NOMO-1 treated with dmso at 0.1 percent for 144 hours (cell line): ENCODE results near the gene EVI5.
A peak's percentile ranks its signal among the peaks of the same experiment; 100 is the strongest.

Source experiments
- DNase-seq: peaks from one replicate; lab custom pipeline; 2025; ENCODE audit not compliant: unreplicated experiment; lab: John Stamatoyannopoulos, UW

Gene EVI5

DNA sequence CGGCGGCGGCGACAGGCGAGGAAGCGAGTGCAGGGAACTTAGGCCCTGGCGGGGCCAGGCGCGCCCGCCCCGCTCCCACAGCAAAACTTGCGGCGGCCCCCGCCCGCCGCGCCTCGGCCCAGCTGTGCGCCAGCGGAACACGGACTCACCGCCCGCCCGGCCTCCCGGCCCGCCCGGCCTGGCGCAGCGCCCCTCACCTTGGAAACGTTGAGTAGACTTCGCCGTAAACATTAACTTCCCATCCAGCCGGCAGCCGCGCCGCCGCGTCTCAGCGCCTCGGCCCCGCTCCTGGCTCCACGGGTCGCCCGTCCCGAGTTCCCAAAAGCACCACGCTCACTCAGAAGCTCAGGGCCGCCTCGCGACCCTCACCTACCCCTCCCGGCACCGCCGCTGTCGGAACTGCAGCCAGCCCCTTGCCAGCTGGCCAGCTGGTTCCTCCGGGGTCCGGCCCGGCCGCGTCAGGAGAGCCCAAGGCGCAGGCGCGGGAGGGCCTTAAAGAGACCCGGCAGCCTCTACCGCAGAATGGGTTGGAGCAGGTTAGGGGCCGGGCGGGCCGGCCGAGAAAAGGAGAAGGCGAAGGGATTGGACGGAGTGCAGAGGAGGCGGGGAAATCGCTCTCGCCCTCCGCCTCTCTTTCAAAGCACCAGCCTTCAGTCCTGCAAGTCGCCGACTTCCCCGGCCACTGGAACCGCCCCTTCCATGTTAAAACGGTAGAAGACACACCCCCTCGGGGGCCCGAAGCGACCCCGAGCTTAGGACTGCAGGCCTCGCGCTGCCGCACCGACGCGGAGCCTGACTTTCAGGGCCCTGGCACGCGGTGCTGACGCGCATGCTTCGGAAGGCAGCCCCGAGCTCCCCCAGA lies at the start of gene EVI5:
Gene EVI5, minus strand, starts transcription at position 470 of the 862 bp plus-strand sequence. CDS start 48,562 bp downstream, outside the sequence.
- DNase-seq = peak; percentile 98

- no peak for DNase-seq
Measured at GRCh38 chr1:92834617-92835016, 49.7 kb upstream of the EVI5 start.

DNA sequence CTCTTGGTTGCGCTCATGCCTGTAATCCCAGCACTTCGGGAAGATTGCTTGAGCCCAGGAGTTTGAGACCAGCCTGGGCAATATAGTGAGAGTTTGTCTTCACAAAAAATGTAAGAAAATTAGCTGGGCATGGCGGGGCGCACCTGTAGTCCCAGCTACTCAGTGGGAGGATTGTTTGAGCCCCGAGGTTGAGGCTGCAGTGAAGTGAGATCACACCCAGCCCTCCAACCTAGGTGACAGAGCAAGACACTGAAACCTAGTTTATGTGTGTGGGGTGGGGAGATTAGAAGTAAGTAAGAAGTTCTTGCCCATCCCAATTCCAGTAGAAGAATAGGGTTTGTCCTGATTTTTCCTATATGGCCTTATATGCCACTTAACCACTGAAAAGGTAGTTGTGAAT lies 48.9 kb upstream of the EVI5 start:
- no peak for DNase-seq

DNA sequence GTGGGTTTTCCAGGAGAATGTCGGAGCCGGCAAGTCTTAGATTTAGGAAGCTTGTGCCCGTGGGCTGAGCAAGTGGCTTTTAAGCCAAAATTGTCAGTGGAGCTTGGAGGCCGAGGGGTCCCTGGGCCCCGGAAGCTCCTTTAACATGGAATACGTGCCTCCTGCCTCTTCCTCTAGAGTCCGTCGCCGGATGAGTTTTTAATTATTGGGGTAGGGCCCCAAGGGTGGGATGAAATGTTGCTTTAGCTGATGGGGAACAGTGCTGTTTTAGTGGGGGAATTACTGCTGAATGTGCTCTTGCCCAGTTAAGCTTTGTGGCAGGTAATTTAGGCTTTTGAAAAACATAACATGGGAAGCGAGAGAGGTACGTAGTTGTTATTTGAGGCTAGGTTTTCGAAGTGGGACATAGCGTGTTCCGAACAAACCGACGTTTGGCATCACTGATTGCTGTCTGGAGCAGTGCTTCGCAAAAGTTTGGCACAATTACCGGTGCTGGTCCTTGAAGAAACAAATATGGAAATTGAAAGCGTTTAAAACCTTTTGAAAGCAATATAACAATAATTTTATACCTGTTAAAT lies 47.7 kb upstream of the EVI5 start:
- no peak for DNase-seq

DNA sequence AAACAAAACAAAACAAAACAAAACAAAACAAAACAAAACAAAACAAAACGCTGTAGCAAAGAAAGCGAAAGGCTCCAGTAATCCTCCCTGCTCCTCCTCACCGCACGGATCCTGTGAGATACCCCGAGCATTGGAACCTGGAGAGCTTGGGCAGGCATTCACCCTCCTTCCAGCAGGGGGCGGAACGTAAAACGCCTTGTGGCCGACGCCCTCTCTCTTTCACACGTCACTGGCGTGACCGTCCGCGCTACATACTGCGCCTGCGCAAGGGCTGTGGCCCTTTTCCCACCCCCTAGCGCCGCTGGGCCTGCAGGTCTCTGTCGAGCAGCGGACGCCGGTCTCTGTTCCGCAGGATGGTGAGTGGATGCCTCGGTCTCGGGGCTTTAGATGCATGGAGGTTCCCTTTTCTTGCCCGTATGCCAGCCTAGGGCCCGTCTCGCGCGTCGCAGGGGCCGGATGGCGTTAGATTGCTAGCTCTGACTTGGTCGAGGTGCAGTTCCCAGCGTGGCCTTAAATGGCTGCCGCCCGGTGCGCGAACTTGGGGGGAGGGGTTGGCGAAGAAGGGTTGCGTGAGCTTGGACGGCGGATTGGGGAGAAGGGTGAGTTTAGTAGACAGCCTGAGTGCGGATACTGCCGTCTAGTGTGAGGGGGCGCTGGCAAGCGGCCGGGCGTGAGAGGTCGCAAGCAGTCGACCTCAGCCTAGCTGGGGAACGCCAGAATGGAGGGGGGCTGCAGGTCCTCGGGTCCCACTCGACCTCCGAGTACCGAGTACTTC lies 47.0 kb upstream of the EVI5 start, which contains the start of gene RPL5:
Gene RPL5, plus strand, starts transcription at position 279 of the 775 bp plus-strand sequence. Its CDS starts 75 bp downstream, at position 354.
- peak; percentile 97 for DNase-seq

GRCh38 chr1:92831368-92831761 lies 46.5 kb upstream of the EVI5 start:
- no peak for DNase-seq

GRCh38 chr1:92826792-92827191 lies 41.9 kb upstream of the EVI5 start:
- no peak for DNase-seq

DNA sequence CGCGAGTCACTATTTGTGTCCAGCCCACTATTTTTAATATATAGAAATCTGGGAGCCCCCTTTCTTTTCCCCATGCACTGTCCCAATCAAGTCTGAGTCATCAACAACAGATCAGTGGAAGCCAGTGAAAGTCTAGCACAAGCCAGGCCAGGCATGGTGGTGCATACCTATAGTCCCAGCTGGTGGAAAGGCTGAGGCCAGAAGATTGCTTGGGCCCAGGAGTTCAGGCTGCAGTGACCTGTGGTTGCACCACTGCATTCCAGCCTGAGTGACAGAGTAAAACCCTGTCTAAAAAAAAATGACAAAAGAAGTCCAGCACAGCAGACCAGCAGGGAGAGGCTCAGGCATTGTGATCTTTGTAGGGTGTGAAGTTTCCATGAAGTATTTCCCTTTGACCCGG lies 38.0 kb upstream of the EVI5 start:
- no peak for DNase-seq

GRCh38 chr1:92820551-92820950 lies 35.6 kb upstream of the EVI5 start:
- no peak for DNase-seq

GRCh38 chr1:92820024-92820423 lies 35.1 kb upstream of the EVI5 start:
- DNase-seq = no peak

- no peak for DNase-seq
Measured at GRCh38 chr1:92817986-92818764, 33.3 kb upstream of the EVI5 start.

DNA sequence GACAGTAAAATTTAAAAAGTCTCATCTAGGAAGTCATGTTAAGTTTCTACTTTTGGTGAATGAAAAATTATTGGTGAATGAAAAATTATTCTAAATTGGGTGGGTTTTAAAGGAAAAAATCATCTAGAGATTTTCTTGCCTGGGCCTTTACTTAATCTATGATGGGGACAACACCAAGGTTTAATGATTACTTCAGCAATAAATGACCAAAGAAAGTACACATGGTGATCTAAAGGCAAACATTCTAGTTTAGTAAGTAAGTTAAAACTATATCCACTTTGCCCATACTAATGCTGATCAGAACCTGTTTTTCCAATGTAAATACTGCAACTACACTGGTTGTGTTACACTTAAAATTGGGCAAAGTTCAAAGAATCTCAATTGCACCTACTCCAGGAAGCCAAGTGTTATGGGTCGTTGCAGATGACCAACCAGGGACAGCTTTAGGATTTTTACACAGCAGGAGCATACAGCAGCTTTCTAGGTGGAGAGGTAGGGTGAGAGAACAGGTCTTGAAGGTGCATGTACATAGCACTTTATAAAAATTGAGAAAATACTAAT lies 32.3 kb upstream of the EVI5 start:
- DNase-seq = no peak

DNA sequence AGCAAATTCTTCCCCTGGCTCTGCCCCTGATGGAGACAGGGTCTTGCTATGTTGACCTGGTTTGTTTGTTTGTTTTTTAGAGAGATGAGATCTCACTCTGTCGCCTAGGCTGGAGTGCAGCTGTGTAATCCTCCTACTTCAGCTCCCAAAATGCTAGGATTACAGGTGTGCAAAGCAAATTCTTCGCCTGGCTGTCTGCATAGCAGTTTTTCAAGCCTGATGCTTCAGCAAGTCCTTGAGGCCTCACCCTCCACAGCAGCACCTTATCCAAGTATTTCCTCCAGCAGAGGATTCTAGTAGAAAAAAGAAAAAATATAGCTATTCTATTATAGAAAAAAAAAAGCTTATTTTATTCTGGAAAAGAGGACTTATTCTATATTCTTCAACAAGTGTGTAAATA lies 31.8 kb upstream of the EVI5 start:
- DNase-seq = no peak

DNA sequence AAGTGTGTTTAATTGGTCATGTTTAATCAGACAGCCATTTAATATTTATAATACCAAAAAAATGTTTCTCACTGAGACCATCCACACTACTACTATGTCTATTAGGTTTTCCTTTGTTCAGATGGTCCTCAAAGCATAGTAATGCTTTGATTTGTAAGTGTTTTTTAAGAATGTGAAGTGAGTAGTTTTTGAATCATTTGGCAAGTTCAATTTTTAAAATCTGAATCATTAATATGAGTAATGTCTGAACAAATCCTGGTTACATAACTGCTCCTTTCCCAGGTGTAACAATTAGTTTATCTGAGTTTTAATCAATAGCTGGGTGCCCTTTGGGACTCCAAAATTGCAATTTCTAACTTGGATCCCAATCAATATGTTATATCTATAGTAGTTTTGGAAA lies 23.5 kb upstream of the EVI5 start:
- DNase-seq = no peak

DNA sequence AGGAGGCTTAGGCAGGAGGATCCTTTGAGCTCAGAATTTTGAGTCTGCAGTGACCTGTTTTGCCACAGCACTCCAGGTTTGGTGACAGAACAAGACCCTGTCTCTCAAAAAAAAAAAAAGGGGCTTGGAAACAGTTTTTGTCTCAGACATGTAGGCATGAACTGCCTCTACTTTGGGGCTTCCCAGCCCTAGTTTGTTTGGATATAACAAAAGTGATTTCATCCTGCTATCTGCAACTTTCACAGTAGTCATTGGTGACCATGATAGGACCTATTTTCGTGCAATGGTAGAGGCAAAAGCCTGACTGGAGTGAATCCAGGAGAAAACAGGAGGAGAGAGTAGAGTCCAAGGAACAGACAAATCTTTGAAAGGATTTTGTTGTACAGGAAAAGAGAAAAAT lies 20.3 kb upstream of the EVI5 start:
- DNase-seq = no peak

- DNase-seq = no peak
Measured at GRCh38 chr1:92804721-92805201, 19.9 kb upstream of the EVI5 start.

GRCh38 chr1:92803140-92803887 lies 18.4 kb upstream of the EVI5 start:
- DNase-seq = no peak

DNA sequence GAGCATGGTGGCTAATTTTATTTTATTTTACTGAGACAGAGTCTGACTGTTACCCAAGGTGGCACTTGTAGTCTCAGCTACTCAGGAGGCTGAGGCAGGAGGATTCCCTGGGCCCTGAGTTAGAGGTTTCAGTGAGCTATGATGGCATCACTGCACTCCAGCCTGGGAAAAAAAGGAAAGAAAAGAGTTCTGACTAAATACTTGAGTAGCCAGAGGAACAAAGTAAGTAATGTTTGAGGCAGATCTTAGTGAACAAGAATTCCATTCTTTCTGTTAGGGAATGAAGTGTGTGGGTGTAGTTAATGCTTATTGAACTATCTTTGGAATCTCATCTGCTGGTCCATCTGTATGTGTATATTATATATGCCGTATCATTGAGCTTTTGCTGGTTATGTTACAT lies 13.1 kb upstream of the EVI5 start:
- no peak for DNase-seq

DNA sequence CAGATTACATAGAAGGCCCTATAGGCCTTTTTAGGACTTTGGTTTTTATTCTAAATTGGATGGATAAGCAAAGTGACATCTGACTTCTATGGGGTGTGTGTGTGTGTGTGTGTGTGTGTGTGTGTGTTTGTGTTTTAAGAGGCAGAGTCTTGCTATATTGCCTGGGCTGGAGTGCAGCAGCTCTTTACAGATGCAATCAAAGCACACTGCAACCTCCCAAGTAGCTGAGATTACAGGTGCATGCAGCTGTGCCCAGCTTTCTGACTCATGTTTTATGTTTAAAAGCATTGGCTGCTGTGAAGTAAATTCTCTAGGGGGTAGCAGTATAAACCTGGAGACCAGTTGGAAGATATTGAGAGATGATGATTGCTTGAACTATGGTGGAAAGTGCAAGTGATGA lies 12.4 kb upstream of the EVI5 start:
- DNase-seq = no peak

DNA sequence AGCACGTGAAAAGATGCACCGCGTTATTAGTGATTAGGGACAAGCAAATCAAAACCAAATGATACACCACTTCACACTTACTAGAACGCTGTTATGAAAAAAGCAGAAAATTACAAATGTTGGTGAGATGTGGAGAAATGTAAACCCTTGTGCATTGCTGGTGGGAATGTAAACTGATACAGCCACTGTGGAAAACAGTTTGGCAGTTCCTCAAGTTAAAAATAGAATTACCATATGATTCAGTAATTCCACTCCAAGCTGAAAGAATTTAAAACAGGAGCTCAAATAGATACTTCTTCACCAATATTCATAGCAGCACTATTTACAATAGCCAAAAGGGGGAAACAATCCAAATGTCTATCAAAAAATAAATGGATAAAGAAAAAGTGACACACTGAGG lies 10.3 kb upstream of the EVI5 start:
- DNase-seq = no peak
